K562 (cell line): Measurements from ENCODE around the gene KNTC1. TPM values are rescaled to one million over a fixed set of nuclear protein-coding genes. Genes with fewer than 3 reads are reported as not detected.
A peak's percentile ranks its signal among the peaks of the same experiment; 100 is the strongest.

Experiments
- ATAC-seq: fragments of 200-7000 bp; cut with Tn5 transposase; 3 replicates; pipeline ENCODE4 v1.9.1; 2020; ENCODE audit warnings: moderate library complexity
- BruUV-seq: library from RNA; stranded (reverse); fragments of 400-500 nt; replicated peaks from 2 replicates; lab custom pipeline; 2021; lab: Mats Ljungman, UMichigan
- CTCF ChIA-PET: fragments of 300-600 bp; formaldehyde crosslinking; extraction: SDS; loops from one replicate; lab custom pipeline; 2021; ENCODE audit warnings: low intra/inter-chr PET ratio; lab: Yijun Ruan, JAX
- POLR2A ChIA-PET: fragments of 300-600, 350-650 bp; sonication (Branson Sonifier 250); formaldehyde crosslinking; extraction: SDS; loops from one replicate; lab custom pipeline; 2021; ENCODE audit warnings: antibody characterized with exemption, inconsistent platforms; lab: Yijun Ruan, JAX
- DNase-seq, 4 experiments: peaks; one replicate each; pipeline versions ENCODE4 v3.0.0 to v3.0.0-alpha.2; 2011 to 2018; ENCODE audit warnings: low spot score in 3 of 4, mixed read lengths in 3 of 4; ENCODE audit errors: extremely low read depth in 1 of 4
- FAIRE-seq: peaks from 2 replicates; lab custom pipeline; 2011; peaks lifted over from hg19 to GRCh38; lab: Jason Lieb, UNC
- H2AFZ ChIP-seq: 2 replicates; pipeline ENCODE4 v1.6.0; 2011; ENCODE audit warnings: low read depth, low read length, control low read depth, inconsistent platforms
- H3K27ac ChIP-seq: fragments of 200-600 bp; 3 replicates; pipeline ENCODE4 v1.8.0; 2011; ENCODE audit warnings: low read depth, mild to moderate bottlenecking, control low read depth, inconsistent platforms, low read length, moderate library complexity, mixed read lengths; ENCODE audit errors: extremely low read depth
- H3K27me3 ChIP-seq, 2 experiments: fragments of 300-600 bp in 1 of 2; 2 replicates in 1 of 2; 3 replicates in 1 of 2; pipeline versions ENCODE4 v1.6.0 to v1.8.0; 2011; ENCODE audit warnings: inconsistent platforms in 2 of 2, low read length in 2 of 2, mild to moderate bottlenecking in 1 of 2, mixed read lengths in 1 of 2, moderate library complexity in 1 of 2; ENCODE audit not compliant: control insufficient read depth in 2 of 2, insufficient read depth in 2 of 2
- H3K36me3 ChIP-seq: fragments of 300-600 bp; 3 replicates; pipeline ENCODE4 v1.8.0; 2011; ENCODE audit warnings: mild to moderate bottlenecking, low read length, inconsistent platforms; ENCODE audit not compliant: control insufficient read depth, insufficient read depth
- H3K4me1 ChIP-seq, 2 experiments: fragments of 200-600 bp in 1 of 2; replicated peaks in 1 of 2; 2 replicates in 1 of 2; 3 replicates in 1 of 2; pipeline versions ENCODE4 v1.5.1 to v1.8.0; 2011; ENCODE audit warnings: inconsistent platforms in 2 of 2, low read length in 2 of 2, mild to moderate bottlenecking in 1 of 2, mixed read lengths in 1 of 2, moderate library complexity in 1 of 2; ENCODE audit not compliant: control insufficient read depth in 2 of 2, insufficient read depth in 2 of 2
- H3K4me2 ChIP-seq: 2 replicates; pipeline ENCODE4 v1.6.1; 2011; ENCODE audit warnings: low read length, control low read depth, inconsistent platforms, mixed read lengths; ENCODE audit not compliant: insufficient read depth
- H3K4me3 ChIP-seq: fragments of 200-600 bp; sonication (generic), shearing (Covaris generic); 2 replicates; pipeline ENCODE4 v1.5.1; 2016; ENCODE audit warnings: control low read depth, inconsistent platforms
- H3K79me2 ChIP-seq: fragments of 200-600 bp; 3 replicates; pipeline ENCODE4 v1.8.0; 2011; ENCODE audit warnings: low read length, inconsistent platforms; ENCODE audit not compliant: control insufficient read depth, insufficient read depth
- H3K9ac ChIP-seq, 2 experiments: 2 replicates each; pipeline versions ENCODE4 v1.6.0 to v1.6.1; 2011; ENCODE audit warnings: low read depth in 2 of 2, low read length in 2 of 2, control low read depth in 1 of 2, inconsistent platforms in 1 of 2, mild to moderate bottlenecking in 1 of 2, mixed read lengths in 1 of 2; ENCODE audit not compliant: insufficient read depth in 1 of 2
- H3K9me1 ChIP-seq: one replicate; pipeline ENCODE4 v1.6.0; 2011; ENCODE audit warnings: inconsistent platforms, mild to moderate bottlenecking, low read length, moderate library complexity; ENCODE audit not compliant: control insufficient read depth, insufficient read depth
- H3K9me3 ChIP-seq: replicated peaks from 2 replicates; pipeline ENCODE4 v1.5.1; 2011; ENCODE audit warnings: low read depth, low read length, inconsistent platforms; ENCODE audit not compliant: control insufficient read depth, insufficient read depth
- H4K20me1 ChIP-seq: replicated peaks from 2 replicates; pipeline ENCODE4 v1.6.1; 2011; ENCODE audit warnings: low read length, inconsistent platforms, mixed read lengths; ENCODE audit not compliant: control insufficient read depth, insufficient read depth
- ETS2 ChIP-seq: IDR thresholded peaks from 2 replicates; pipeline ENCODE4 v1.6.1; 2016; ENCODE audit warnings: borderline replicate concordance, missing genetic modification characterization, mild to moderate bottlenecking, moderate library complexity, missing compliant biosample characterization; ENCODE audit not compliant: poor library complexity, severe bottlenecking
- RBM39 ChIP-seq: fragments of 200-400 bp; formaldehyde crosslinking; optimal IDR thresholded peaks from 2 replicates; pipeline ENCODE3; 2018; ENCODE audit warnings: low read depth, low read length
- RHOXF2B ChIP-seq: fragments of 250-450 bp; sonication (Bioruptor Pico); conservative IDR thresholded peaks from 2 replicates; pipeline ENCODE4 v1.5.1; 2021
- SRSF9 ChIP-seq: fragments of 200-400 bp; formaldehyde crosslinking; IDR thresholded peaks from 2 replicates; pipeline ENCODE4 v1.6.1; 2017; ENCODE audit warnings: low read depth, low read length, borderline replicate concordance
- TCF3 ChIP-seq: sonication (generic); formaldehyde crosslinking; IDR thresholded peaks from 2 replicates; pipeline ENCODE4 v1.4.0; 2020; ENCODE audit warnings: mild to moderate bottlenecking, missing genetic modification reagents
- ZKSCAN1 ChIP-seq: fragments of 150-350 bp; IDR thresholded peaks from 2 replicates; pipeline ENCODE4 v1.6.1; 2016; ENCODE audit warnings: low read depth, low read length
- ZNF121 ChIP-seq: sonication (generic); formaldehyde crosslinking; conservative IDR thresholded peaks from 2 replicates; pipeline ENCODE4 v1.8.0; 2022; ENCODE audit warnings: missing genetic modification reagents
- WGBS: fragments of 100-300 bp; shearing (Covaris generic); methylation state at CpG from one replicate; pipeline ENCODE4 v1.1.6; 2016; ENCODE audit warnings: low coverage, mixed read lengths; ENCODE audit not compliant: insufficient coverage; ENCODE audit errors: missing lambda C conversion rate; 5-methylcytosine and 5-hydroxymethylcytosine counted together
- in situ Hi-C: fragments of 300-500 bp; cut with MboI; formaldehyde crosslinking; loops from 4 replicates; pipeline ENCODE4 v1.15.0; 2018; ENCODE audit warnings: inconsistent platforms, mixed read lengths
- intact Hi-C: fragments of 100-400 bp; cut with micrococcal nuclease; formaldehyde crosslinking; loops from 2 replicates; pipeline ENCODE4 v1.14.2; 2022
- polyA plus RNA-seq, 8 experiments: library from polyadenylated mRNA; depleted of rRNA in 4 of 8; stranded (reverse) in 5 of 8; unstranded in 3 of 8; fragments of >200 nt; fragmentation: Nextera tagmentation in 2 of 8; fragmentation: Illumina TruSeq in 1 of 8; extraction: Ambion mirVana in 2 of 8; extraction: Trizol in 1 of 8; gene quantifications; 2 replicates each; pipeline versions ENCODE4 v1.2.1 to v1.2.3, GENCODE V29; 2011 to 2014; ENCODE audit warnings: inconsistent platforms in 1 of 8, missing spikeins in 1 of 8
- total RNA-seq, 7 experiments: library from RNA; depleted of rRNA in 6 of 7; stranded (reverse); fragments of >200 nt in 6 of 7; fragmentation: Illumina TruSeq in 2 of 7; extraction: Trizol in 2 of 7; gene quantifications; 2 replicates each; pipeline versions ENCODE4 v1.2.1 to v1.2.3, GENCODE V29; 2011 to 2021; ENCODE audit warnings: low replicate concordance in 1 of 7
- TF ChIP-seq, protein P1 (sequence below): sonication (generic); formaldehyde crosslinking; IDR thresholded peaks from 2 replicates; pipeline ENCODE4 v1.5.0; 2020; ENCODE audit warnings: missing genetic modification reagents
- TF ChIP-seq, protein P2 (sequence below): IDR thresholded peaks from 2 replicates; pipeline ENCODE4 v1.6.1; 2011; ENCODE audit warnings: borderline replicate concordance, low read depth, mild to moderate bottlenecking, moderate library complexity, low read length; ENCODE audit not compliant: insufficient read depth, poor library complexity, severe bottlenecking

KNTC1 gene
- total and polyA plus RNA-seq, 9 of the 15 experiments (the other 6 are each of a cell fraction or from before 2014, with no cell fraction given): 38.9 to 135 (median 99.6) TPM

DNA sequence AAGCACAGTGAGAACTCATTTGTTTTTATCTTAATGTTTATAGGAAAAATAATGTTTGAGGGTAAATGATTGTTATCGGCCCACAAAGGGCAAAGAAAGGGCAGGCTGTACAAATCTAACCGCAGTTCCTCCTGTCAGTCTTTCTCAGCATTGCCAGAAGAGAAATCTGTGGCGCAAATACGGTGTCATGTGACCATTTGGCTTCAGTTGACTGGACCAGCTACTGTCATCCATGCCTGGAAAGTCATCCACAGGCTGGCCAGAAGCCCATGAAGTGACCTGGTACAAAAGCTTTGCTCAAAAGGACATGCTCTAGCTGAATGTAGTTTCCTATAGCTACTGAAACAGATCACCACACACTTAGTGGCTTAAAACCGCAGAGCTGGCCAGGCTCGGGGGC is 132.5 kb downstream of the KNTC1 start (continued):
- no peak for TF ChIP-seq ZNF121
- TF ChIP-seq, protein P1, sequence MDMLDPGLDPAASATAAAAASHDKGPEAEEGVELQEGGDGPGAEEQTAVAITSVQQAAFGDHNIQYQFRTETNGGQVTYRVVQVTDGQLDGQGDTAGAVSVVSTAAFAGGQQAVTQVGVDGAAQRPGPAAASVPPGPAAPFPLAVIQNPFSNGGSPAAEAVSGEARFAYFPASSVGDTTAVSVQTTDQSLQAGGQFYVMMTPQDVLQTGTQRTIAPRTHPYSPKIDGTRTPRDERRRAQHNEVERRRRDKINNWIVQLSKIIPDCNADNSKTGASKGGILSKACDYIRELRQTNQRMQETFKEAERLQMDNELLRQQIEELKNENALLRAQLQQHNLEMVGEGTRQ (CRISPR knock-in tag): peak; percentile 37; the same call in 1 of the 2 replicates
- TF ChIP-seq RHOXF2B (CRISPR knock-in tag): no peak
- TF ChIP-seq ZKSCAN1: no peak
- TF ChIP-seq, all 486 proteins: peak for 6

DNA sequence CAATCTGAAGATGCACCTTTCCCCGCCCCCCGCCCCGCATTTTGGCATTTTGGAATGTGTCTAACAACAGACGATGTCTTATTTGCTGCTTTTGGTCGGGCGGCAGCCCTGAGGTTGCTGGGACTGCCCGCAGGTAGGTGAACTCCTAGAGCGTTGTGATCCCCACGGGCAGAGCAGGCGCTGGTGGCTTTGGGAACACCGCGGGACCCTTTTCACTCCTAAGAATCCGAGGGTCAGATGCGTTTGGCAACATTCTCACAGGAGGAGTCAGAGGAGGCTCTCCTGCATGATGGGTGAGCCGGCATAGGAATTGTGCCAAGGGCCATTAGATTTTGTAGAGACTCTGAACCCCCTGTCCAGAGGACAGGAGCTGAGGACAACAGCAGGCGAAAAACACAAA is 134.2 kb downstream of the KNTC1 start:
- WGBS: 31% methylated on average over 16 of the region's 16 CpGs
- no peaks in the 10 kb centered on the region; a peak in 1 of 5 replicates for H3K4me1 ChIP-seq
- in situ Hi-C loops (no loop called here), intact Hi-C loops (no loop called here)
- H3K27me3 ChIP-seq: peaks cover 0 to 8% of the 10 kb centered on the region in 2 experiments; a peak in 1 of 5 replicates
- DNase-seq (no peak), ATAC-seq (no peak), FAIRE-seq (no peak)
- POLR2A ChIA-PET: no interaction called here
- H3K9me1 ChIP-seq: no peaks in the 10 kb centered on the region
- H3K4me2 ChIP-seq: no peak overlapping the region
- H2AFZ ChIP-seq: no peak overlapping the region
- no peaks in the 10 kb centered on the region for H3K79me2 ChIP-seq
- no peaks in the 10 kb centered on the region for H4K20me1 ChIP-seq
- TF ChIP-seq TCF3 (CRISPR knock-in tag) (no peak), ETS2 (no peak), SRSF9 (no peak), RBM39 (no peak)
- TF ChIP-seq, protein P2, sequence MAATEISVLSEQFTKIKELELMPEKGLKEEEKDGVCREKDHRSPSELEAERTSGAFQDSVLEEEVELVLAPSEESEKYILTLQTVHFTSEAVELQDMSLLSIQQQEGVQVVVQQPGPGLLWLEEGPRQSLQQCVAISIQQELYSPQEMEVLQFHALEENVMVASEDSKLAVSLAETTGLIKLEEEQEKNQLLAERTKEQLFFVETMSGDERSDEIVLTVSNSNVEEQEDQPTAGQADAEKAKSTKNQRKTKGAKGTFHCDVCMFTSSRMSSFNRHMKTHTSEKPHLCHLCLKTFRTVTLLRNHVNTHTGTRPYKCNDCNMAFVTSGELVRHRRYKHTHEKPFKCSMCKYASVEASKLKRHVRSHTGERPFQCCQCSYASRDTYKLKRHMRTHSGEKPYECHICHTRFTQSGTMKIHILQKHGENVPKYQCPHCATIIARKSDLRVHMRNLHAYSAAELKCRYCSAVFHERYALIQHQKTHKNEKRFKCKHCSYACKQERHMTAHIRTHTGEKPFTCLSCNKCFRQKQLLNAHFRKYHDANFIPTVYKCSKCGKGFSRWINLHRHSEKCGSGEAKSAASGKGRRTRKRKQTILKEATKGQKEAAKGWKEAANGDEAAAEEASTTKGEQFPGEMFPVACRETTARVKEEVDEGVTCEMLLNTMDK: no peak
- no TSS peak for BruUV-seq
- no peak overlapping the region for H3K4me3 ChIP-seq
- H3K36me3 ChIP-seq: no peaks in the 10 kb centered on the region
- H3K9ac ChIP-seq: peak overlapping the region in 1 of 2 experiments; percentile 42; a peak in 1 of 4 replicates
- H3K9me3 ChIP-seq: no peaks in the 10 kb centered on the region
- CTCF ChIA-PET: no interaction called here
- H3K27ac ChIP-seq: no peak overlapping the region
